OCI-LY3 (cell line): Measurements from ENCODE around the gene OR52E4.

ENCODE experiments used
- EZH2phosphoT487 ChIP-seq: fragments of 200-600 bp; shearing (Covaris generic); IDR thresholded peaks from 2 replicates; pipeline ENCODE4 v1.6.1; 2018; ENCODE audit warnings: antibody characterized with exemption, mixed run types, low read depth
- TF ChIP-seq, protein P1 (sequence below): fragments of 200-600, 300-600 bp; sonication (generic); IDR thresholded peaks from 2 replicates; pipeline ENCODE4 v1.5.1; 2014; ENCODE audit warnings: antibody characterized with exemption, low read length, low read depth

DNA sequence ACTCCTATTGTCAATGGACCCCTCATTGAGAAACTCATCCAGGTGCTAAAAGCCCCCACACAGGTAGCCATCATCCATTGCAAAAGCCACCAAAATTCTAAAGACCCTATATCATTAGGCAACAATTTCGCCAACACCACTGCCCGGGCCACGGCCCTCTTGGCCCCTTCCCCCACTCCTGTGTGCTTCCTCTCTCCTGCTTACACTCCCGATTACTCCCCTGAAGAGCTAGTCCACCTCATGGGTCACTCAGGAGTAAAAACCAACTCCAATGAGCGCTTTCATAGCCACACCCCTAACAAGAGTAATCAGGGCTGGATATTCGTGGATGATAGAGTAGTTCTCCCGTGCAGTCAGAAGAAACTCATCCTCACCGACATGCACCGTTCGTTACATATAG lies 52.7 kb downstream of the OR52E4 start:
- TF ChIP-seq, protein P1, sequence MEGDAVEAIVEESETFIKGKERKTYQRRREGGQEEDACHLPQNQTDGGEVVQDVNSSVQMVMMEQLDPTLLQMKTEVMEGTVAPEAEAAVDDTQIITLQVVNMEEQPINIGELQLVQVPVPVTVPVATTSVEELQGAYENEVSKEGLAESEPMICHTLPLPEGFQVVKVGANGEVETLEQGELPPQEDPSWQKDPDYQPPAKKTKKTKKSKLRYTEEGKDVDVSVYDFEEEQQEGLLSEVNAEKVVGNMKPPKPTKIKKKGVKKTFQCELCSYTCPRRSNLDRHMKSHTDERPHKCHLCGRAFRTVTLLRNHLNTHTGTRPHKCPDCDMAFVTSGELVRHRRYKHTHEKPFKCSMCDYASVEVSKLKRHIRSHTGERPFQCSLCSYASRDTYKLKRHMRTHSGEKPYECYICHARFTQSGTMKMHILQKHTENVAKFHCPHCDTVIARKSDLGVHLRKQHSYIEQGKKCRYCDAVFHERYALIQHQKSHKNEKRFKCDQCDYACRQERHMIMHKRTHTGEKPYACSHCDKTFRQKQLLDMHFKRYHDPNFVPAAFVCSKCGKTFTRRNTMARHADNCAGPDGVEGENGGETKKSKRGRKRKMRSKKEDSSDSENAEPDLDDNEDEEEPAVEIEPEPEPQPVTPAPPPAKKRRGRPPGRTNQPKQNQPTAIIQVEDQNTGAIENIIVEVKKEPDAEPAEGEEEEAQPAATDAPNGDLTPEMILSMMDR = no peak
- no peak for TF ChIP-seq EZH2phosphoT487
